ENCODE data around the gene ALCAM.

ALCAM gene

GRCh38 chr3:105352976-105353375 is 13.7 kb upstream of the ALCAM start:
- Histone ChIP-seq H3K4me3 (ENCODE audit: low read depth, low read length) (no peak overlapping the region), H4K8ac (ENCODE audit: low read depth, low read length) (no peak overlapping the region), H4K91ac (ENCODE audit: low read depth, low read length) (no peak overlapping the region), H3K4ac (ENCODE audit: low read depth, low read length) (no peak overlapping the region), H2BK12ac (ENCODE audit: low read length) (no peak overlapping the region), H3K4me2 (ENCODE audit: low read length) (no peak overlapping the region), H3K23ac (ENCODE audit: low read length) (no peak overlapping the region), H3K36me3 (ENCODE audit: control insufficient read depth in 1 of 2, insufficient read depth in 2 of 2, low read length in 2 of 2) (no peaks in the 10 kb centered on the region), H3K27ac (ENCODE audit: low read depth, low read length) (no peak overlapping the region), H2BK5ac (ENCODE audit: low read depth, low read length, poor library complexity) (no peak overlapping the region), H3K14ac (ENCODE audit: low read length) (no peak overlapping the region), H3K4me1 (ENCODE audit: control insufficient read depth in 1 of 2, insufficient read depth in 2 of 2, low read length in 2 of 2) (peaks cover 2 to 5% of the 10 kb centered on the region in 2 experiments), H3K18ac (ENCODE audit: low read length) (no peak overlapping the region), H3K9ac (ENCODE audit: low read length) (no peak overlapping the region), H4K12ac (ENCODE audit: low read depth, low read length) (no peak overlapping the region), H3K79me2 (ENCODE audit: control insufficient read depth, insufficient read depth, low read length, poor library complexity) (no peaks in the 10 kb centered on the region), H3K79me1 (ENCODE audit: low read length) (peaks cover 10% of the 10 kb centered on the region), H2AK5ac (ENCODE audit: low read length) (no peak overlapping the region), H2AFZ (ENCODE audit: insufficient read depth, low read length, poor library complexity) (no peak overlapping the region), H3K27me3 (ENCODE audit: insufficient read depth, low read length) (no peaks in the 10 kb centered on the region), H3K9me3 (ENCODE audit: insufficient read depth, low read depth, low read length) (no peaks in the 10 kb centered on the region), H2BK120ac (ENCODE audit: insufficient read depth, low read length, poor library complexity) (no peak overlapping the region)
- no CpG with 5 or more reads among the region's 4 CpGs for WGBS (ENCODE audit: extremely low coverage, insufficient coverage, insufficient read length)
- DNase-seq = peak in 1 of 2 donors; percentile 27

DNA sequence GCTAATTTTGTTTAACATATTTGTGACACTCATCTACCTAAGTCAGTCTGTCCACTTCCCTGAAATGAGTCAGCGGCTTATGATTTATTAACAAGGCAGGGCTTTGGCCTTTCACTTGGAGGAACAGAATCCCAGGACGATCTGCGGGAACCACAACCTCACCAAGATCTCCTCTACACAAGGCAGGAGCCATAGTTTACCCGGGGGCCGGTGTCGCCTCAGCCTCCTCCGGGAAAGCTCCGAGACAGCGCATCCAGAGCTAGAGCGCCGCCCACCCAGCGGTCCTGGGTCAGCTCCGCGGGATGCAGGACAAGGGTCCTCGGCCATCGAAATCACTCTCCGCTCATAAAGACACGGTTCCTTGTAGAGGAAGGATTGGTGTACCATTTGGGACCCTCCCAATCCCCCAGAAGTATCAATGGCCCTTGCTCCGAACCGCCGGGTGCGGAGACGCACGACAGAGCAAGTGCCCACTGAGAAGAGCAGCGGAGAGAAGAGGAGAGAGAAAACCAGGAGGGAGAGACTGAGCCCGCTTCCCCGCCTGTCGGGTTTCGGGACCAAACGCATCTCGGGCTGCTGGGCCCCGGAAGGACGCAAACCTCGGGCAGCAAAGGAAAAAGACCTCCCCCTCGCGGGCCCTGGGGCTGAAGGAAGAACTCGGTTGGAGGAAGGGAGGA is 13.1 kb upstream of the ALCAM start:
- no peak overlapping the region for H3K4ac ChIP-seq (ENCODE audit: low read depth, low read length)
- H2BK12ac ChIP-seq (ENCODE audit: low read length) = peak overlapping the region; percentile 37
- peak overlapping the region; percentile 58 for H3K18ac ChIP-seq (ENCODE audit: low read length)
- peak overlapping the region; percentile 6 for H2AFZ ChIP-seq (ENCODE audit: insufficient read depth, low read length, poor library complexity)
- peak overlapping the region; percentile 14 for H4K8ac ChIP-seq (ENCODE audit: low read depth, low read length)
- H3K23ac ChIP-seq (ENCODE audit: low read length) = no peak overlapping the region
- no peaks in the 10 kb centered on the region for H3K36me3 ChIP-seq (ENCODE audit: control insufficient read depth in 1 of 2, insufficient read depth in 2 of 2, low read length in 2 of 2)
- H3K79me1 ChIP-seq (ENCODE audit: low read length) = peaks cover 10% of the 10 kb centered on the region
- H3K9me3 ChIP-seq (ENCODE audit: insufficient read depth, low read depth, low read length) = no peaks in the 10 kb centered on the region
- H3K4me3 ChIP-seq (ENCODE audit: low read depth, low read length) = peak overlapping the region; percentile 31
- peak overlapping the region; percentile 21 for H4K12ac ChIP-seq (ENCODE audit: low read depth, low read length)
- peak overlapping the region; percentile 43 for H3K4me2 ChIP-seq (ENCODE audit: low read length)
- H3K4me1 ChIP-seq (ENCODE audit: control insufficient read depth in 1 of 2, insufficient read depth in 2 of 2, low read length in 2 of 2) = peaks cover 2 to 5% of the 10 kb centered on the region in 2 experiments
- H3K9ac ChIP-seq (ENCODE audit: low read length) = no peak overlapping the region
- peak overlapping the region; percentile 89 for H4K91ac ChIP-seq (ENCODE audit: low read depth, low read length)
- DNase-seq = peak in 1 of 2 donors; percentile 42
- H3K27me3 ChIP-seq (ENCODE audit: insufficient read depth, low read length) = no peaks in the 10 kb centered on the region
- WGBS (ENCODE audit: extremely low coverage, insufficient coverage, insufficient read length) = no CpG with 5 or more reads among the region's 37 CpGs
- H3K79me2 ChIP-seq (ENCODE audit: control insufficient read depth, insufficient read depth, low read length, poor library complexity) = no peaks in the 10 kb centered on the region
- H2BK5ac ChIP-seq (ENCODE audit: low read depth, low read length, poor library complexity) = peak overlapping the region; percentile 7
- peak overlapping the region; percentile 9 for H3K14ac ChIP-seq (ENCODE audit: low read length)
- peak overlapping the region; percentile 76 for H2BK120ac ChIP-seq (ENCODE audit: insufficient read depth, low read length, poor library complexity)
- peak overlapping the region; percentile 20 for H3K27ac ChIP-seq (ENCODE audit: low read depth, low read length)
- peak overlapping the region; percentile 26 for H2AK5ac ChIP-seq (ENCODE audit: low read length)

DNA sequence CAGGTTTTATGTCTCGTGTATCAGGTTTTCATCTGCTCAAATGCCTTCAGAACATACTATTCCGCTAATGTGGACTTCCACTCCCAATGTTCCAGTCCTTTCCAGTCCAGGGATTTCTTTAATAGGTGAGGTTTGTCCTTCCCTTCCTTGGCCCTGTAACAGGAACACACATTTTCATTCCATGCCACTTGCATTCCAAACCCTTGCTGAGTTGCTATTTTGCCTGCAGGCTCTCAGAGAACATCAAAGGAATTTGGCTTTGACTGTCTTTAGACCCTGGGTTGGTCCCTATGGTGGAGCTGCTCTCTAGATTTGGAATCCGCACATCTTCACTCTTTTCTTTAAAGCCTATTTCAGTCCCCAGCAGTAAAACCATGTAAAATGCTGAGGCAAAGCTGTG is 12.3 kb upstream of the ALCAM start:
- H2BK5ac ChIP-seq (ENCODE audit: low read depth, low read length, poor library complexity) = no peak overlapping the region
- H3K27ac ChIP-seq (ENCODE audit: low read depth, low read length) = peak overlapping the region; percentile 68
- no CpG with 5 or more reads among the region's 3 CpGs for WGBS (ENCODE audit: extremely low coverage, insufficient coverage, insufficient read length)
- no peak overlapping the region for H2AK5ac ChIP-seq (ENCODE audit: low read length)
- H2BK120ac ChIP-seq (ENCODE audit: insufficient read depth, low read length, poor library complexity) = no peak overlapping the region
- H3K14ac ChIP-seq (ENCODE audit: low read length) = no peak overlapping the region
- H4K91ac ChIP-seq (ENCODE audit: low read depth, low read length) = no peak overlapping the region
- H3K27me3 ChIP-seq (ENCODE audit: insufficient read depth, low read length) = no peaks in the 10 kb centered on the region
- H2AFZ ChIP-seq (ENCODE audit: insufficient read depth, low read length, poor library complexity) = no peak overlapping the region
- no peak overlapping the region for H3K4me3 ChIP-seq (ENCODE audit: low read depth, low read length)
- no peak overlapping the region for H2BK12ac ChIP-seq (ENCODE audit: low read length)
- no peaks in the 10 kb centered on the region for H3K79me2 ChIP-seq (ENCODE audit: control insufficient read depth, insufficient read depth, low read length, poor library complexity)
- no peaks in the 10 kb centered on the region for H3K9me3 ChIP-seq (ENCODE audit: insufficient read depth, low read depth, low read length)
- peak overlapping the region; percentile 43 for H3K4me2 ChIP-seq (ENCODE audit: low read length)
- H3K36me3 ChIP-seq (ENCODE audit: control insufficient read depth in 1 of 2, insufficient read depth in 2 of 2, low read length in 2 of 2) = no peaks in the 10 kb centered on the region
- H3K23ac ChIP-seq (ENCODE audit: low read length) = no peak overlapping the region
- peaks cover 10% of the 10 kb centered on the region for H3K79me1 ChIP-seq (ENCODE audit: low read length)
- no peak overlapping the region for H3K18ac ChIP-seq (ENCODE audit: low read length)
- no peak overlapping the region for H3K9ac ChIP-seq (ENCODE audit: low read length)
- peaks cover 2 to 5% of the 10 kb centered on the region in 2 experiments for H3K4me1 ChIP-seq (ENCODE audit: control insufficient read depth in 1 of 2, insufficient read depth in 2 of 2, low read length in 2 of 2)
- peak in 1 of 2 donors; percentile 62 for DNase-seq
- no peak overlapping the region for H3K4ac ChIP-seq (ENCODE audit: low read depth, low read length)
- peak overlapping the region; percentile 44 for H4K8ac ChIP-seq (ENCODE audit: low read depth, low read length)
- no peak overlapping the region for H4K12ac ChIP-seq (ENCODE audit: low read depth, low read length)

- Histone ChIP-seq H3K27ac (ENCODE audit: low read depth, low read length) (peak overlapping the region; percentile 46), H3K4ac (ENCODE audit: low read depth, low read length) (no peak overlapping the region), H2AFZ (ENCODE audit: insufficient read depth, low read length, poor library complexity) (no peak overlapping the region), H3K4me3 (ENCODE audit: low read depth, low read length) (no peak overlapping the region), H3K79me2 (ENCODE audit: control insufficient read depth, insufficient read depth, low read length, poor library complexity) (no peaks in the 10 kb centered on the region), H3K4me1 (ENCODE audit: control insufficient read depth in 1 of 2, insufficient read depth in 2 of 2, low read length in 2 of 2) (peaks cover 2 to 5% of the 10 kb centered on the region in 2 experiments), H3K36me3 (ENCODE audit: control insufficient read depth in 1 of 2, insufficient read depth in 2 of 2, low read length in 2 of 2) (no peaks in the 10 kb centered on the region), H3K23ac (ENCODE audit: low read length) (no peak overlapping the region), H4K12ac (ENCODE audit: low read depth, low read length) (no peak overlapping the region), H2AK5ac (ENCODE audit: low read length) (no peak overlapping the region), H2BK120ac (ENCODE audit: insufficient read depth, low read length, poor library complexity) (no peak overlapping the region), H3K18ac (ENCODE audit: low read length) (no peak overlapping the region), H3K9me3 (ENCODE audit: insufficient read depth, low read depth, low read length) (peaks cover 1% of the 10 kb centered on the region), H3K9ac (ENCODE audit: low read length) (no peak overlapping the region), H3K14ac (ENCODE audit: low read length) (no peak overlapping the region), H2BK12ac (ENCODE audit: low read length) (no peak overlapping the region), H3K4me2 (ENCODE audit: low read length) (no peak overlapping the region), H3K79me1 (ENCODE audit: low read length) (peaks cover 10% of the 10 kb centered on the region), H4K91ac (ENCODE audit: low read depth, low read length) (no peak overlapping the region), H4K8ac (ENCODE audit: low read depth, low read length) (no peak overlapping the region), H3K27me3 (ENCODE audit: insufficient read depth, low read length) (no peaks in the 10 kb centered on the region), H2BK5ac (ENCODE audit: low read depth, low read length, poor library complexity) (no peak overlapping the region)
- peak in 1 of 2 donors; percentile 16 for DNase-seq
- no CpG with 5 or more reads among the region's 2 CpGs for WGBS (ENCODE audit: extremely low coverage, insufficient coverage, insufficient read length)
Observed at GRCh38 chr3:105355408-105356061, 11.2 kb upstream of the ALCAM start.

Measured in trophoblast cell (in vitro differentiated cells and primary cell).